ENCODE results near the gene PTPRG. TPM values are rescaled to one million over a fixed set of nuclear protein-coding genes. Genes with fewer than 3 reads are reported as not detected.
"Not testable (repeated sequence)": the region's sequence is repeated elsewhere in the genome, so short reads cannot be mapped to it uniquely, and the experiment has no call there.

The PTPRG gene
- total RNA-seq, 2 experiments from 2014 or later: 0.03 to 0.05 TPM

DNA sequence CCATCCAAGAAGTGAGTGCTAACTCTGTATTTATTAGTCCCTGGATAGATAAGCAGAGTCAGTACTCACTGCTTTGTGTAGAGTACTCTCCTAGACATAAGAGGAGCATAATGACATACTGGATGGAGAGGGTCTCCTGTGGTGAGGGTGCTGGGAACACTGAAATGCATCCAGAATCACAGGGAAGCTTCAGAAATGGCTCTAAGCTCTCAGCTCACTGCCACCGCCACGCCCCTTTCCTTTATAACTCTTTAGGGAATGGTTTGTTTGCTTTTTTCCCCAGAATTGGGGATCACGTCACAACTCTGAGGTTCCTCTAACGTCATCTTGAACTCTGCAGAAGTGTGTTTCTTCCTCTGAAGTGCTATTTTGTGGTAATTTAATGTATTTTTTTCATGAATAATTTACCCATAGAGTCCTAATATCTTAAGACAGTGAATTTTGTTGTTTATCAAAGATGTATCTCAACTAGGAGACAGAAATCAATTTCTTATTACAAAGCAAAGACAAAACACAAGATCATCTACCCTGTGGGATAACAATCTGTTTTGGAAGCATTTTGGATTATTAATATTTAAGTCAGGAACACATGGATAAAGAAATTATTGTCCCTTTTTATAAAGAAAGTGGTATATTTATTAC lies 154.6 kb downstream of the PTPRG start:
- ChIA-PET CTCF (no interaction called here), POLR2A (no interaction called here)
- H3K27ac ChIP-seq (ENCODE audit: low read depth in 1 of 2, low read length in 2 of 2): no peak overlapping the region
- H3K36me3 ChIP-seq (ENCODE audit: insufficient read depth, low read length): no peaks in the 10 kb centered on the region
- H3K27me3 Mint-ChIP-seq: no peaks in the 10 kb centered on the region
- H3K4me1 Mint-ChIP-seq (ENCODE audit: low read depth): no peaks in the 10 kb centered on the region
- no peak overlapping the region for H3K27ac Mint-ChIP-seq
- H3K27me3 ChIP-seq (ENCODE audit: control insufficient read depth in 1 of 2, insufficient read depth in 2 of 2, low read length in 2 of 2): no peaks in the 10 kb centered on the region
- DNase-seq: no peak
- intact Hi-C loops (cut with DNase I, micrococcal nuclease): no loop called here
- no peak for ATAC-seq (ENCODE audit: poor library complexity)
- TF ChIP-seq, protein P1, sequence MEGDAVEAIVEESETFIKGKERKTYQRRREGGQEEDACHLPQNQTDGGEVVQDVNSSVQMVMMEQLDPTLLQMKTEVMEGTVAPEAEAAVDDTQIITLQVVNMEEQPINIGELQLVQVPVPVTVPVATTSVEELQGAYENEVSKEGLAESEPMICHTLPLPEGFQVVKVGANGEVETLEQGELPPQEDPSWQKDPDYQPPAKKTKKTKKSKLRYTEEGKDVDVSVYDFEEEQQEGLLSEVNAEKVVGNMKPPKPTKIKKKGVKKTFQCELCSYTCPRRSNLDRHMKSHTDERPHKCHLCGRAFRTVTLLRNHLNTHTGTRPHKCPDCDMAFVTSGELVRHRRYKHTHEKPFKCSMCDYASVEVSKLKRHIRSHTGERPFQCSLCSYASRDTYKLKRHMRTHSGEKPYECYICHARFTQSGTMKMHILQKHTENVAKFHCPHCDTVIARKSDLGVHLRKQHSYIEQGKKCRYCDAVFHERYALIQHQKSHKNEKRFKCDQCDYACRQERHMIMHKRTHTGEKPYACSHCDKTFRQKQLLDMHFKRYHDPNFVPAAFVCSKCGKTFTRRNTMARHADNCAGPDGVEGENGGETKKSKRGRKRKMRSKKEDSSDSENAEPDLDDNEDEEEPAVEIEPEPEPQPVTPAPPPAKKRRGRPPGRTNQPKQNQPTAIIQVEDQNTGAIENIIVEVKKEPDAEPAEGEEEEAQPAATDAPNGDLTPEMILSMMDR (IDR thresholded peaks at IDR 0.05): no peak
- H3K4me3 ChIP-seq (ENCODE audit: low read length): no peak overlapping the region
- H3K4me3 Mint-ChIP-seq: no peak overlapping the region
- H3K9me3 Mint-ChIP-seq: peaks cover 4% of the 10 kb centered on the region
- H3K36me3 Mint-ChIP-seq (ENCODE audit: low read depth): no peaks in the 10 kb centered on the region
- no peaks in the 10 kb centered on the region for H3K4me1 ChIP-seq (ENCODE audit: insufficient read depth, low read length)
- H3K9me3 ChIP-seq (ENCODE audit: control insufficient read depth in 1 of 2, insufficient read depth in 1 of 2, low read length in 2 of 2): no peaks in the 10 kb centered on the region

DNA sequence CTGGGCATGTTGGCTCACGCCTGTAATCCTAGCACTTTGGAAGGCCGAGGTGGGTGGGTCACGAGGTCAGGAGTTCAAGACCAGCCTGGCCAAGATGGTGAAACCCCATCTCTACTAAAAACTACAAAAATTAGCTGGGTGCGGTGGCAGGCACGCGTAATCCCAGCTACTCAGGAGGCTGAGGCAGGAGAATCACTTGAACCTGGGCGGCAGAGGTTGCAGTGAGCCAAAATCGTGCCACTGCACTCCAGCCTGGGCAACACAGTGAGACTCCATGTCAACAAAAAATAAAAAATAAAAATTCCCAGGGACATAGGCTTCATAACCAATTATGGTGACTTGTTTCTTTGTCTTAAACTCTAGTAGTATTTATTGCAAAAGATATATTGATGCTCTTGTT lies 155.3 kb downstream of the PTPRG start:
- H3K27me3 Mint-ChIP-seq; POLR2A ChIA-PET; H3K27me3 ChIP-seq (ENCODE audit: control insufficient read depth in 1 of 2, insufficient read depth in 2 of 2, low read length in 2 of 2); H3K4me3 Mint-ChIP-seq; H3K36me3 Mint-ChIP-seq (ENCODE audit: low read depth); H3K36me3 ChIP-seq (ENCODE audit: insufficient read depth, low read length); intact Hi-C loops (cut with DNase I, micrococcal nuclease); H3K4me1 ChIP-seq (ENCODE audit: insufficient read depth, low read length); CTCF ChIA-PET; H3K4me1 Mint-ChIP-seq (ENCODE audit: low read depth); ATAC-seq (ENCODE audit: poor library complexity); H3K27ac ChIP-seq (ENCODE audit: low read depth in 1 of 2, low read length in 2 of 2); H3K9me3 Mint-ChIP-seq; H3K4me3 ChIP-seq (ENCODE audit: low read length); H3K27ac Mint-ChIP-seq; DNase-seq; H3K9me3 ChIP-seq (ENCODE audit: control insufficient read depth in 1 of 2, insufficient read depth in 1 of 2, low read length in 2 of 2): not testable (repeated sequence)

DNA sequence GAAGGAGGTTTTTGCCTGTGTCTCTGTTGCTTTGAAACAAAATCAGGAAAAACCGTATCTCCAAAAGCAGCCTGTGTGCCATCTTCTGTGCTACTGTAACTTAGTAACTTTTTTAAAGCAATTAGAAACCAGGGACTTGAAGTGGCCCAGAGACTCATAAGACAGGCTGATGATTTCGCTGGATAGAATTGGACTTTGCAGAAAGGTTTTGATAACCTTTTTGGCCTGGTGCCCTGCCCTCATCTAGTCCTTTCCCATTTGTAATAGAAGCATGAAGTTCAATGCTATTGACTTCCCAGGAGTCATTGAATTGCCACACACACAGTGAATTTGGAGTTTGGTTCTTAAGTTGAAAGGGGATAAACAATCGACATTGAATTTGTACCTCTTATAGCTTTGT lies 157.2 kb downstream of the PTPRG start:
- Mint-ChIP-seq H3K4me1 (ENCODE audit: low read depth) (no peaks in the 10 kb centered on the region), H3K27me3 (no peaks in the 10 kb centered on the region), H3K4me3 (no peak overlapping the region), H3K27ac (no peak overlapping the region), H3K9me3 (peaks cover under 1% of the 10 kb centered on the region), H3K36me3 (ENCODE audit: low read depth) (no peaks in the 10 kb centered on the region)
- H3K27ac ChIP-seq (ENCODE audit: low read depth in 1 of 2, low read length in 2 of 2): no peak overlapping the region
- H3K9me3 ChIP-seq (ENCODE audit: control insufficient read depth in 1 of 2, insufficient read depth in 1 of 2, low read length in 2 of 2): no peaks in the 10 kb centered on the region
- H3K4me3 ChIP-seq (ENCODE audit: low read length): no peak overlapping the region
- intact Hi-C loops (cut with DNase I, micrococcal nuclease): no loop called here
- no peaks in the 10 kb centered on the region for H3K4me1 ChIP-seq (ENCODE audit: insufficient read depth, low read length)
- ChIA-PET CTCF (no interaction called here), POLR2A (no interaction called here)
- ATAC-seq (ENCODE audit: poor library complexity) (no peak), DNase-seq (no peak)
- TF ChIP-seq, protein P1 (IDR thresholded peaks at IDR 0.05): no peak
- H3K27me3 ChIP-seq (ENCODE audit: control insufficient read depth in 1 of 2, insufficient read depth in 2 of 2, low read length in 2 of 2): no peaks in the 10 kb centered on the region
- no peaks in the 10 kb centered on the region for H3K36me3 ChIP-seq (ENCODE audit: insufficient read depth, low read length)

DNA sequence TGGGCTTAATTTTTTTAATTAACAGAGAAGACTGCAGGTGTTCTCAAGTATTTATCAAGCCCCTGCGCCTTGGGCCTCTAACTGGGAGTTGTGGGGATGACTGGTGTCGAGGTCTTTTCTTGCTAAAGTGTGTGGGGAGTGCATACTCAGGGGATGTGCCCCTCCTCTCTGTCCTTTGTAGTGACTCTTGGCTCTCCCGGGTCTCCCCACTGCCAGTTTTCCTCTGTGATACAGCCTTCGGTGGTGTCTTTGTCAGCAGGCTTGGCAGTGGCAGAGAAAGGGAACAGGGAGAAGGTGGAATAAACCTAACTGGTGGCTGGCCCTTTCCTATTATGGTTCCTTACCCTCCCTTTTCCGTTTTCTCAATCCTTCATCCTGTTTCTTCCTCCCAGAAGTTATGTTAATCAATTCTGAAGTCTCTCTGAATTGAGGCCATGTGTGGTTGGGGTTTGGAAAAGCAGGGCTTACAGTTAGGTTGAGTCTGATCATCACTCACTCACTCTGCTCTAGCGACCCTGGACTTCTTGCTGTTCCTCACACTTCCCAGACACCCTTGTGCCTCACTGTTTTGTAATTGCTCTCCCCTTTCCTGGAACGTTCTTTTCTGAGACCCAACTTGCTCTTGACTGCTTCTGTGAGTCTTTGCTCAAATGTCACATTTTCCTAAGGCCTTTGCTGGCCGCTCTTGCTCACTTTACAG lies 158.1 kb downstream of the PTPRG start:
- H3K9me3 Mint-ChIP-seq: peaks cover 3% of the 10 kb centered on the region
- CTCF ChIA-PET: no interaction called here
- no peak overlapping the region for H3K4me3 ChIP-seq (ENCODE audit: low read length)
- H3K27ac ChIP-seq (ENCODE audit: low read depth in 1 of 2, low read length in 2 of 2): no peak overlapping the region
- H3K36me3 ChIP-seq (ENCODE audit: insufficient read depth, low read length): no peaks in the 10 kb centered on the region
- no peaks in the 10 kb centered on the region for H3K36me3 Mint-ChIP-seq (ENCODE audit: low read depth)
- DNase-seq: no peak
- TF ChIP-seq, protein P1 (IDR thresholded peaks at IDR 0.05): no peak
- no peaks in the 10 kb centered on the region for H3K4me1 ChIP-seq (ENCODE audit: insufficient read depth, low read length)
- no peaks in the 10 kb centered on the region for H3K27me3 Mint-ChIP-seq
- POLR2A ChIA-PET: no interaction called here
- no peaks in the 10 kb centered on the region for H3K4me1 Mint-ChIP-seq (ENCODE audit: low read depth)
- intact Hi-C loops (cut with DNase I, micrococcal nuclease): no loop called here
- no peaks in the 10 kb centered on the region for H3K9me3 ChIP-seq (ENCODE audit: control insufficient read depth in 1 of 2, insufficient read depth in 1 of 2, low read length in 2 of 2)
- no peaks in the 10 kb centered on the region for H3K27me3 ChIP-seq (ENCODE audit: control insufficient read depth in 1 of 2, insufficient read depth in 2 of 2, low read length in 2 of 2)
- H3K27ac Mint-ChIP-seq: no peak overlapping the region
- no peak overlapping the region for H3K4me3 Mint-ChIP-seq
- no peak for ATAC-seq (ENCODE audit: poor library complexity)

All from CD4-positive, alpha-beta T cell (primary cell).